Colonic mucosa (tissue), 4 donors: ENCODE results near the gene PLCB1. TPM values are rescaled to one million over a fixed set of nuclear protein-coding genes. Genes with fewer than 3 reads are reported as not detected.

Experiments
- DNase-seq: peaks from one replicate; pipeline ENCODE4 v3.0.0-alpha.2; 2020
- H3K27ac ChIP-seq: fragments of 200-600 bp; one replicate; pipeline ENCODE4 v1.8.0; 2021
- H3K27me3 ChIP-seq: fragments of 200-600 bp; one replicate; pipeline ENCODE4 v1.8.0; 2021
- H3K36me3 ChIP-seq: fragments of 200-600 bp; one replicate; pipeline ENCODE4 v1.8.0; 2021
- H3K4me1 ChIP-seq: fragments of 200-600 bp; one replicate; pipeline ENCODE4 v1.8.0; 2021; ENCODE audit warnings: mild to moderate bottlenecking
- H3K4me3 ChIP-seq: fragments of 200-600 bp; one replicate; pipeline ENCODE4 v1.8.0; 2021
- H3K9ac ChIP-seq, 2 donors: one replicate each; pipeline ENCODE4 v1.7.0; 2013; ENCODE audit warnings: control low read depth in 2 of 2, low read depth in 2 of 2, low read length in 2 of 2
- H3K9me3 ChIP-seq: fragments of 200-600 bp; one replicate; pipeline ENCODE4 v1.8.0; 2021
- CTCF ChIP-seq: fragments of 200-600 bp; IDR thresholded peaks from one replicate; pipeline ENCODE4 v1.8.0; 2022; ENCODE audit warnings: antibody characterized with exemption, mild to moderate bottlenecking
- intact Hi-C: fragments of 100-400 bp; cut with DNase I; formaldehyde crosslinking; loops from one replicate; pipeline ENCODE4 v1.14.1; 2022
- total RNA-seq, 2 donors: library from RNA; stranded (reverse); fragmentation: NEBNext Ultra II Directional in 1 of 2; extraction: Animal tissue kit (Norgen Biotek cat#: 25700) in 1 of 2; gene quantifications; one replicate each; pipeline ENCODE4 v1.2.1, GENCODE V29; 2021
- donor health status: healthy.
- donor health status: DM: no; HTN: no; CAD: no.
- donor health status: DM: no; HTN: no; CAD: no.

PLCB1 gene
- total RNA-seq, 2 donors from 2014 or later: 8.3 to 9.6 TPM

- Histone ChIP-seq H3K9me3 (no peaks in the 10 kb centered on the region), H3K27ac (no peak overlapping the region), H3K4me3 (no peak overlapping the region), H3K27me3 (no peaks in the 10 kb centered on the region), H3K36me3 (no peaks in the 10 kb centered on the region), H3K4me1 (no peaks in the 10 kb centered on the region), H3K9ac (no peak overlapping the region)
- no peak for TF ChIP-seq CTCF
- intact Hi-C loops: no loop called here
- no peak for DNase-seq
Measured at GRCh38 chr20:8255945-8256632, 124.0 kb downstream of the PLCB1 start.

GRCh38 chr20:8260837-8261251 lies 128.8 kb downstream of the PLCB1 start:
- H3K4me3 ChIP-seq: no peak overlapping the region
- H3K27ac ChIP-seq: no peak overlapping the region
- H3K9ac ChIP-seq: no peak overlapping the region
- intact Hi-C loops: no loop called here
- no peaks in the 10 kb centered on the region for H3K4me1 ChIP-seq
- H3K27me3 ChIP-seq: no peaks in the 10 kb centered on the region
- TF ChIP-seq CTCF: no peak
- DNase-seq: no peak
- no peaks in the 10 kb centered on the region for H3K9me3 ChIP-seq
- H3K36me3 ChIP-seq: no peaks in the 10 kb centered on the region

GRCh38 chr20:8262721-8263120 lies 130.7 kb downstream of the PLCB1 start:
- Histone ChIP-seq H3K9ac (no peak overlapping the region), H3K4me1 (no peaks in the 10 kb centered on the region), H3K4me3 (no peak overlapping the region), H3K36me3 (no peaks in the 10 kb centered on the region), H3K27ac (no peak overlapping the region), H3K9me3 (no peaks in the 10 kb centered on the region), H3K27me3 (no peaks in the 10 kb centered on the region)
- DNase-seq: no peak
- TF ChIP-seq CTCF: no peak
- intact Hi-C loops: no loop called here

- Histone ChIP-seq H3K9ac (no peak overlapping the region), H3K9me3 (no peaks in the 10 kb centered on the region), H3K27me3 (no peaks in the 10 kb centered on the region), H3K36me3 (no peaks in the 10 kb centered on the region), H3K27ac (no peak overlapping the region), H3K4me1 (no peaks in the 10 kb centered on the region), H3K4me3 (no peak overlapping the region)
- intact Hi-C loops: no loop called here
- no peak for DNase-seq
- TF ChIP-seq CTCF: no peak
Measured at GRCh38 chr20:8265588-8265987, 133.5 kb downstream of the PLCB1 start.

GRCh38 chr20:8267009-8267408 lies 134.9 kb downstream of the PLCB1 start:
- no peak for TF ChIP-seq CTCF
- Histone ChIP-seq H3K4me3 (no peak overlapping the region), H3K4me1 (no peaks in the 10 kb centered on the region), H3K36me3 (no peaks in the 10 kb centered on the region), H3K27me3 (no peaks in the 10 kb centered on the region), H3K9ac (no peak overlapping the region), H3K9me3 (no peaks in the 10 kb centered on the region), H3K27ac (no peak overlapping the region)
- intact Hi-C loops: no loop called here
- DNase-seq: no peak
